Measurements from ENCODE around the gene PHLPP1.
A peak's percentile ranks its signal among the peaks of the same experiment; 100 is the strongest.

Gene PHLPP1

DNA sequence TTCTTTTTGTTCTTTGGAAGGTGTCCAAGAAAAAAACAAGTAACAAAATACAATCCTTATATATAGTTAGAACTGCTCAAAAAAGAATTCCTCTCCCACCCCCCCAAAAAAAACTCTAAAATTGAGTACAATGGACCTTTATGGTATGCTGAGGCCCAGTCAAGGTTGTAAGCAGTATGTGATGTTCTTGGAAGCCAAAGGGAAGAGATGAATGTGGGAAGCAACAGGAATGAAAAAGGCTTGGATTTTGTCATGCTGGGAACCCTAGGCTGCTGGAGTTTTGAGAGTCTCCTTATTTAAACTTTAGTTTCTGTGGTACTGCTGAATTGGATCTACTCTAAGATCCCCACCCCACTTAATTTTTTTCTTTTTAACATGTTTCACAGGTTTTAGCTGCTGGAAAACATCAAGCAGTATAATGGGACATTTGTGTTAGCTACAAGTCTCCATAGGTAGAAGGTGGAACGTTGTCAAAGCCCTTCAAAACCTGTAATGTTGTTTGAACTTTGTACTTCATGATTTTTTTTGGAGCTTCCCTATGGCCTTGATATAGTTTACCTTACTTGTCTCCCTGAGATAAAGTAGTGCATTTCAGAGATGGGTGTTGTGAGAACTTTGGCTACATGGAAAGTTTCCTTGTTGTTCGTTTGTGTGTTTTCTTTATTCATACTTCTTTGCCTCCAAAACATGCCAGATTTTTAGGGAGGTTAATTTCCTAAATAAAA, 57.7 kb downstream of the PHLPP1 start:
- H3K23ac ChIP-seq (ENCODE audit: low read length in 2 of 2), result no peak overlapping the region
- no peak overlapping the region for H3K4me3 ChIP-seq (ENCODE audit: insufficient read depth in 1 of 2, low read depth in 1 of 2, low read length in 2 of 2)
- H3K9me3 ChIP-seq (ENCODE audit: control insufficient read depth, low read length), result no peaks in the 10 kb centered on the region
- no peak overlapping the region for H3K18ac ChIP-seq (ENCODE audit: low read depth in 1 of 2, low read length in 2 of 2)
- WGBS, result 93% methylated on average over 1 of the region's 2 CpGs
- no peaks in the 10 kb centered on the region for H3K36me3 ChIP-seq (ENCODE audit: control insufficient read depth in 1 of 2, insufficient read depth in 2 of 2, low read depth in 1 of 2, low read length in 2 of 2)
- H3K79me1 ChIP-seq (replicated peaks; ENCODE audit: low read length, poor library complexity, severe bottlenecking), result peaks cover 21% of the 10 kb centered on the region
- no peak overlapping the region for H3K4me2 ChIP-seq (ENCODE audit: low read length, poor library complexity, severe bottlenecking)
- no peak overlapping the region for H4K91ac ChIP-seq (ENCODE audit: low read length)
- no peaks in the 10 kb centered on the region for H3K27me3 ChIP-seq (ENCODE audit: control insufficient read depth in 1 of 2, insufficient read depth in 1 of 2, low read length in 2 of 2)
- H3K14ac ChIP-seq (ENCODE audit: low read length in 2 of 2), result no peak overlapping the region
- no peak for DNase-seq
- no peak overlapping the region for H4K8ac ChIP-seq (ENCODE audit: low read length)
- H2BK5ac ChIP-seq (ENCODE audit: low read depth, low read length, poor library complexity, severe bottlenecking), result no peak overlapping the region
- no peak overlapping the region for H2BK15ac ChIP-seq (ENCODE audit: low read depth, poor library complexity, severe bottlenecking)
- no peak overlapping the region for H2BK12ac ChIP-seq (ENCODE audit: low read length in 2 of 2)
- H2AFZ ChIP-seq (ENCODE audit: low read depth, low read length), result no peak overlapping the region
- no peak overlapping the region for H3K4ac ChIP-seq (ENCODE audit: low read depth in 1 of 2, low read length in 2 of 2)
- H3K9ac ChIP-seq (ENCODE audit: low read length), result no peak overlapping the region
- no peaks in the 10 kb centered on the region for H3K4me1 ChIP-seq (ENCODE audit: control insufficient read depth, insufficient read depth, low read depth, low read length)
- H2BK120ac ChIP-seq (ENCODE audit: low read depth, low read length), result no peak overlapping the region
- H2AK5ac ChIP-seq (ENCODE audit: low read length, severe bottlenecking), result no peak overlapping the region
- H3K27ac ChIP-seq (ENCODE audit: low read length, poor library complexity, severe bottlenecking), result no peak overlapping the region

DNA sequence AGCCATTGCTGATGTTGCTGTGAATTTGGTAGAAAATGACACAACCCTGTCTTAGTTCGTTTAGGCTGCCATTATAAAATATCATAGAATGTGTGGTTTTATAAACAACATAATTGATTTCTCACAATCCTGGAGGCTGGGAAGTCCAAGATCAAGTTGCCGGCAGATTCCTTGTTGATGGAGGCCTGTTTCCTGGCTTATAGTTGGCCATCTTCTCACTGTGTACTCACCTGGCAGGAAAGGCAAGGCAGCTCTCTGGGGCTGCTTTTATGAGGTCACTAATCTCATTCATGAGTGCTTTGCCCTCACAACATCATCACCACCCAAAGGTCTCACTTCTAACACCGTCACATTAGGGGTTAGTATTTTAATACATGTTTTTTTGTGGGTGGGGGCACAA, 58.4 kb downstream of the PHLPP1 start:
- H2BK15ac ChIP-seq (ENCODE audit: low read depth, poor library complexity, severe bottlenecking), result no peak overlapping the region
- WGBS, result 100% methylated on average over 2 of the region's 3 CpGs

GRCh38 chr18:62776024-62776570, 60.8 kb downstream of the PHLPP1 start:
- H3K4me3 ChIP-seq (ENCODE audit: insufficient read depth in 1 of 2, low read depth in 1 of 2, low read length in 2 of 2), result no peak overlapping the region
- H3K27me3 ChIP-seq (ENCODE audit: control insufficient read depth in 1 of 2, insufficient read depth in 1 of 2, low read length in 2 of 2), result no peaks in the 10 kb centered on the region
- H2BK120ac ChIP-seq (ENCODE audit: low read depth, low read length), result no peak overlapping the region
- H2AK5ac ChIP-seq (ENCODE audit: low read length, severe bottlenecking), result no peak overlapping the region
- no peaks in the 10 kb centered on the region for H3K4me1 ChIP-seq (ENCODE audit: control insufficient read depth, insufficient read depth, low read depth, low read length)
- H2BK5ac ChIP-seq (ENCODE audit: low read depth, low read length, poor library complexity, severe bottlenecking), result no peak overlapping the region
- H3K79me1 ChIP-seq (replicated peaks; ENCODE audit: low read length, poor library complexity, severe bottlenecking), result peaks cover 30% of the 10 kb centered on the region
- H3K9me3 ChIP-seq (ENCODE audit: control insufficient read depth, low read length), result no peaks in the 10 kb centered on the region
- no peak overlapping the region for H3K4ac ChIP-seq (ENCODE audit: low read depth in 1 of 2, low read length in 2 of 2)
- peak overlapping the region; percentile 48 for H2BK15ac ChIP-seq (ENCODE audit: low read depth, poor library complexity, severe bottlenecking)
- H3K4me2 ChIP-seq (ENCODE audit: low read length, poor library complexity, severe bottlenecking), result no peak overlapping the region
- H3K23ac ChIP-seq (ENCODE audit: low read length in 2 of 2), result no peak overlapping the region
- H2BK12ac ChIP-seq (ENCODE audit: low read length in 2 of 2), result no peak overlapping the region
- H4K8ac ChIP-seq (ENCODE audit: low read length), result no peak overlapping the region
- peak overlapping the region in 1 of 2 experiments; percentile 21 for H3K18ac ChIP-seq (ENCODE audit: low read depth in 1 of 2, low read length in 2 of 2)
- H2AFZ ChIP-seq (ENCODE audit: low read depth, low read length), result no peak overlapping the region
- DNase-seq, result no peak
- H3K36me3 ChIP-seq (ENCODE audit: control insufficient read depth in 1 of 2, insufficient read depth in 2 of 2, low read depth in 1 of 2, low read length in 2 of 2), result no peaks in the 10 kb centered on the region
- H3K9ac ChIP-seq (ENCODE audit: low read length), result no peak overlapping the region
- no peak overlapping the region for H3K27ac ChIP-seq (ENCODE audit: low read length, poor library complexity, severe bottlenecking)
- H3K14ac ChIP-seq (ENCODE audit: low read length in 2 of 2), result no peak overlapping the region
- H4K91ac ChIP-seq (ENCODE audit: low read length), result no peak overlapping the region
- no CpG with 5 or more reads among the region's 2 CpGs for WGBS

More for the DNA sequence above, 58.4 kb downstream of the PHLPP1 start:
- H3K14ac ChIP-seq (ENCODE audit: low read length in 2 of 2), result no peak overlapping the region
- H2BK12ac ChIP-seq (ENCODE audit: low read length in 2 of 2), result no peak overlapping the region
- no peak for DNase-seq
- no peak overlapping the region for H2BK120ac ChIP-seq (ENCODE audit: low read depth, low read length)
- no peak overlapping the region for H2AFZ ChIP-seq (ENCODE audit: low read depth, low read length)
- no peaks in the 10 kb centered on the region for H3K9me3 ChIP-seq (ENCODE audit: control insufficient read depth, low read length)
- H3K23ac ChIP-seq (ENCODE audit: low read length in 2 of 2), result no peak overlapping the region
- H4K91ac ChIP-seq (ENCODE audit: low read length), result no peak overlapping the region
- H4K8ac ChIP-seq (ENCODE audit: low read length), result no peak overlapping the region
- no peaks in the 10 kb centered on the region for H3K36me3 ChIP-seq (ENCODE audit: control insufficient read depth in 1 of 2, insufficient read depth in 2 of 2, low read depth in 1 of 2, low read length in 2 of 2)
- no peaks in the 10 kb centered on the region for H3K4me1 ChIP-seq (ENCODE audit: control insufficient read depth, insufficient read depth, low read depth, low read length)
- H3K9ac ChIP-seq (ENCODE audit: low read length), result no peak overlapping the region
- H3K4ac ChIP-seq (ENCODE audit: low read depth in 1 of 2, low read length in 2 of 2), result no peak overlapping the region
- H2BK5ac ChIP-seq (ENCODE audit: low read depth, low read length, poor library complexity, severe bottlenecking), result no peak overlapping the region
- no peak overlapping the region for H3K4me3 ChIP-seq (ENCODE audit: insufficient read depth in 1 of 2, low read depth in 1 of 2, low read length in 2 of 2)
- peaks cover 21% of the 10 kb centered on the region for H3K79me1 ChIP-seq (replicated peaks; ENCODE audit: low read length, poor library complexity, severe bottlenecking)
- no peak overlapping the region for H3K4me2 ChIP-seq (ENCODE audit: low read length, poor library complexity, severe bottlenecking)
- H3K18ac ChIP-seq (ENCODE audit: low read depth in 1 of 2, low read length in 2 of 2), result no peak overlapping the region
- no peak overlapping the region for H3K27ac ChIP-seq (ENCODE audit: low read length, poor library complexity, severe bottlenecking)
- H2AK5ac ChIP-seq (ENCODE audit: low read length, severe bottlenecking), result no peak overlapping the region
- no peaks in the 10 kb centered on the region for H3K27me3 ChIP-seq (ENCODE audit: control insufficient read depth in 1 of 2, insufficient read depth in 1 of 2, low read length in 2 of 2)

DNA sequence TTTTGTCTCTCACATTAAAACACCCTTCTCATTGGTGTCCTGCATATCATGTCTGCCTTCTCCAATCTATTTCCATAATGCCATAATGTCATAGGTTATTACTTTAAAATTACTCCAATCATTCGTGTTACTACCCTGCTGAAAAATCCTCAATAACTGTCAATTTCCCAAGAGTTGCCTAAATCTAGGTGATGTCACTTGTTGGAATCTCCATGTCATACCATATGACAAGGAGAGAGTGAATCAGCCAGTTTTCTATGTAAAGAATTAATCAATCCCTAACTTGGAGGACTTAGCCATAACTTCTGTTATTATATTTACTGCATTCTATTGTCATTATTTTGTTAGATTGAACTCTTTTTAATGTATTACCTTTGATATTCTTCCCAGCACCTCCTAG, 62.5 kb downstream of the PHLPP1 start:
- H2BK5ac ChIP-seq (ENCODE audit: low read depth, low read length, poor library complexity, severe bottlenecking), result no peak overlapping the region

More for the DNA sequence above, 62.5 kb downstream of the PHLPP1 start:
- H2BK120ac ChIP-seq (ENCODE audit: low read depth, low read length), result no peak overlapping the region
- H3K4ac ChIP-seq (ENCODE audit: low read depth in 1 of 2, low read length in 2 of 2), result no peak overlapping the region
- no peak overlapping the region for H2BK15ac ChIP-seq (ENCODE audit: low read depth, poor library complexity, severe bottlenecking)
- H3K4me1 ChIP-seq (ENCODE audit: control insufficient read depth, insufficient read depth, low read depth, low read length), result peaks cover 4% of the 10 kb centered on the region
- no peak overlapping the region for H3K23ac ChIP-seq (ENCODE audit: low read length in 2 of 2)
- WGBS, result 88% methylated on average over 1 of the region's 1 CpG
- no peak overlapping the region for H4K8ac ChIP-seq (ENCODE audit: low read length)
- no peak overlapping the region for H3K9ac ChIP-seq (ENCODE audit: low read length)
- H3K27ac ChIP-seq (ENCODE audit: low read length, poor library complexity, severe bottlenecking), result no peak overlapping the region
- H3K36me3 ChIP-seq (ENCODE audit: control insufficient read depth in 1 of 2, insufficient read depth in 2 of 2, low read depth in 1 of 2, low read length in 2 of 2), result no peaks in the 10 kb centered on the region
- H3K4me2 ChIP-seq (ENCODE audit: low read length, poor library complexity, severe bottlenecking), result no peak overlapping the region
- DNase-seq, result no peak
- H2AK5ac ChIP-seq (ENCODE audit: low read length, severe bottlenecking), result no peak overlapping the region
- no peak overlapping the region for H4K91ac ChIP-seq (ENCODE audit: low read length)
- H3K4me3 ChIP-seq (ENCODE audit: insufficient read depth in 1 of 2, low read depth in 1 of 2, low read length in 2 of 2), result no peak overlapping the region
- H3K18ac ChIP-seq (ENCODE audit: low read depth in 1 of 2, low read length in 2 of 2), result no peak overlapping the region
- H3K79me1 ChIP-seq (replicated peaks; ENCODE audit: low read length, poor library complexity, severe bottlenecking), result peaks cover 26% of the 10 kb centered on the region
- no peaks in the 10 kb centered on the region for H3K9me3 ChIP-seq (ENCODE audit: control insufficient read depth, low read length)
- H3K27me3 ChIP-seq (ENCODE audit: control insufficient read depth in 1 of 2, insufficient read depth in 1 of 2, low read length in 2 of 2), result no peaks in the 10 kb centered on the region
- H2AFZ ChIP-seq (ENCODE audit: low read depth, low read length), result no peak overlapping the region
- H2BK12ac ChIP-seq (ENCODE audit: low read length in 2 of 2), result no peak overlapping the region
- no peak overlapping the region for H3K14ac ChIP-seq (ENCODE audit: low read length in 2 of 2)
